Amygdala (tissue), 56 donors: ENCODE data around the gene C22orf39.

ENCODE experiments used
- DNase-seq, 56 donors: peaks; one replicate each; lab custom pipeline; 2025; lab: John Stamatoyannopoulos, UW

C22orf39 gene

GRCh38 chr22:19478045-19478900 is 30.8 kb upstream of the C22orf39 start:
- peak in 2 of 56 donors; percentile 28 to 43 for DNase-seq

- DNase-seq: no peak
These were observed 30.0 kb upstream of the C22orf39 start for GRCh38 chr22:19477321-19478044.

GRCh38 chr22:19476023-19476422 is 28.5 kb upstream of the C22orf39 start:
- DNase-seq: no peak

- no peak for DNase-seq
These were observed 26.1 kb upstream of the C22orf39 start for GRCh38 chr22:19473578-19473977.

- no peak for DNase-seq
These were observed 24.7 kb upstream of the C22orf39 start for GRCh38 chr22:19472233-19472632.

DNA sequence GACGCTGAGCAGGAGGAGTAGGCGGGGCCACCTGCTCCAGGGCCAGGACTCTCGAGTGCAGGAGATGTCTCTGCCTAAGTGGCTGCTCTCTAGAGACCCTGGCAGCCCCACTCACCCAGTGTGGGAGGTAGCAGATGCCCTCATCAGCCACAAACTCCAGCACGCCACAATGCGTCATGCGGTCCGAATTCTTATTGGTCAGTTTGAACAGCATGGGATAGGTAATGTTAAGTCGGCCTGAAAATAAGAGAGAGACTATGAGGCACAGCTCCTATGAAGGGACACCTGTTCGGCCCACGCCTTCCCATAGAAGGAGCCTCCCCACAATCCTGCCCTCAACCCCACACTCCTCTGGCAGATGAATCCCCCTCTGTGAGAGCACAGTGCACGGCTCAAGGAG is 24.1 kb upstream of the C22orf39 start:
- no peak for DNase-seq

GRCh38 chr22:19470010-19470409 is 22.5 kb upstream of the C22orf39 start:
- no peak for DNase-seq

DNA sequence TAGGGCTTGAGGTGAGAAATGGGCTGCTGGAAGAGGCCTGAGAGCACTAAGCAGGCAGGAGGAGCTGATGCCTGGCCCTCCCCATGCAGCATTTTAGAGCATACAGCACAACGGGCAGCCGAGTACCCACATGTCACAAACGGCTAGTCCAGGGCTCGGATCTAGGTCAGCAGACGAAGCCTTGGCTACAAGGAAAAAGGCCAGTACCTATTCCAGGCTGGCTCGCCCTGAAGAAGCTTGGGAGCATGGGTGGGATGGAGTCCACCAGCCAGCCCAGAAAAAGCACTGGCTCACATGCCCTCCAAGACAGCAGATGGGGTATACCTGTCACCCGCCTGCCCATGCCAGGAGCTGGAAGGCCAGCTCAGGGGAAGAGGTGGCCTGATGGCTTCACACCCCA is 21.9 kb upstream of the C22orf39 start:
- no peak for DNase-seq

DNA sequence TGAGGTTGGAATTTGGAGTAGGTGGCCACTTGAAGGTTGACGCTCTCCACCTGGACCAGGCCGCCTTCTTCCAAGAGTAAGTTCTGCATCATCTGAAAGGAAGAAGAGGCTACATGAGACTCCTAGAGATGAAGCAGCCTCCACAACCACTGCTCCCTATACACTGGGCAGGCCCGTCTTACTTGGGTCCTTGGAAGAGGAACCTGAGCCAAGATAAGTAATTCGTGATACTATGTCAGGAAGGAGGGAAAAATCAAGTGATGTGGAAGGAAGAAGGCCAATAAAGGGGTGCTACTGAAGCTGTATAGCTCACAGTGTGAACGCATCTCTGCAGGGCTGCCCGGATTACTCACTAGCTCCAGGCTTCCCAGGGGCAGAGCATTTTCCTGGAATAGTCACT is 20.4 kb upstream of the C22orf39 start:
- DNase-seq: no peak

- peak in 3 of 56 donors; percentile 13 for DNase-seq
These were observed 19.6 kb upstream of the C22orf39 start for GRCh38 chr22:19466848-19467752.

GRCh38 chr22:19466126-19466716 is 18.7 kb upstream of the C22orf39 start:
- no peak for DNase-seq

- no peak for DNase-seq
These were observed 17.5 kb upstream of the C22orf39 start for GRCh38 chr22:19464975-19465374.

GRCh38 chr22:19464546-19464945 is 17.0 kb upstream of the C22orf39 start:
- DNase-seq: no peak

DNA sequence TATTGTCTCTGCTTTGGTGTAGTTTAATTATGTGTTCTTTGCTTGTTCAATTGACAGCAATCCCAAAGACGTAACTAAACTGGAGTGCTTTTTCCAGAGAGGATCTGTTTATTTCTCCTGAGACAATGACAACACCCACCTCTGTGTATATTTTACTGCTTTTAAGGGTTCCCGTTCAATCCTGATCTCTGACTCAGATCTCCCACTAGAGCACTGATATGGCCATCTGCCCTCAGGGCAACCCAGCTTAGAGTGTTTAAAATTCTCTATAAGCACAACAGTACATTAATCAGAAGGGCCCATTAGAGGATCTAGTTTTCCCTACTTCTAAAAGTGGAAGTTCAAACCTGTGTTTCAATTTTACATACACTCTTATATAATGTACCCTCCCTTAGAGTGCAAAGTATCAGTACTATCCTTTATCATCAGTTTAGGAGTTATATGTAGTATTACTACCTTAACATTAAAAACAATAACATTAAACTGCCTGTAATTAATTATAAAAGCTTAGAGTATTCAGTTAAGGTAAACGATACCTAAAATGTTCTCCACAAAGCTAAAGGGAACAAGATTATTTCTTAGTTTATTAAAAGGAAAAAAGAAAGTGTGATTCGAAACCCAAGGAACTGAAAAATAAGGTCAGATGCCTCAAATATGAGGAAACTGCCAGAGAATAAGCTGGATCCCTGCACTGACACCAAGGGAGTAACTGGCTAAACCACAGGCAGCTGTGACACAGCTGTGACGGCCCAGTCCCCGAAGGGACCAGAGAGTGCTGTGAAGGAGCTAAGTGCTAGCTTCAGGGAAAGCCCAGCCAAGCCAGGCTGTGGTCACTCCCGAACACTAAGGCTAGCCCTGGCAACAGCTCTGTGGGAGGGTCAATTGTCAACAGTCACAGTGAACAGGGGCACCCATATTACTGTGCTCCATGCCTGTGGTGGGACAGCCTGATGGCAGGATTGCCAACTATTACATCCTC is 16.3 kb upstream of the C22orf39 start:
- DNase-seq: no peak

GRCh38 chr22:19463008-19463407 is 15.5 kb upstream of the C22orf39 start:
- DNase-seq: no peak

- no peak for DNase-seq
These were observed 14.0 kb upstream of the C22orf39 start for GRCh38 chr22:19461506-19461905.

DNA sequence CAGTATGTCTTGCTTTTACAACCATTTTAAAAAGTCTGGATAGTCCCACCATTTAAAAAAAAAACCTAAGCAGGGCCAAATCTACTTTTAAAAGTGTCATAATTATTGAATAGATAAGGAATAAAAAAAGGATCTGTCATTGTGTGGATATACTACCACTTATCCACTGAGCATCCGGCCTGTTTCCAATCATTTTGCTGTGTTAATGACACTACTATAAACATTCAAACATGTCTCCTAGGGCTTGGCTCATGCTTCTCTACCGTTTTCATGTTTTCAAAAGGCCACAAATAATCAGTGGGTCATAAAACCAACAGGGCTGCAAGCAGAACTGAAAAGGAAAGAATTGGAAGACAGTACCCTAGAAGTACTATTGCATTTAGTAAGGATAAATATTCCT is 12.5 kb upstream of the C22orf39 start:
- DNase-seq: no peak

GRCh38 chr22:19457828-19458428 is 10.4 kb upstream of the C22orf39 start:
- DNase-seq: no peak

GRCh38 chr22:19456541-19456940 is 9.0 kb upstream of the C22orf39 start:
- DNase-seq: no peak
